ENCODE measurements around the gene TBK1. TPM values are rescaled to one million over a fixed set of nuclear protein-coding genes. Genes with fewer than 3 reads are reported as not detected.

TBK1 gene
- total and polyA plus RNA-seq, 10 of the 15 experiments (the other 5 are each of a cell fraction or from before 2014, with no cell fraction given), result 13.4 to 49.3 (median 37.7) TPM

- SMC1A ChIA-PET (ENCODE audit: uncharacterized antibody, unreplicated experiment), result interaction anchor here (1.1 to 1.3 kb wide), 2 partner anchors 14 to 47 kb away, joined by 3 to 4 read pairs; no protein-coding TSS in a partner anchor
- Histone ChIP-seq H3K4me1 (ENCODE audit: control insufficient read depth, insufficient read depth, low read length) (peaks cover 4% of the 10 kb centered on the region), H3K4me2 (ENCODE audit: control insufficient read depth, insufficient read depth) (peak within 1 kb of the TSS; percentile 75), H3K9ac (ENCODE audit: control insufficient read depth, insufficient read depth, low read length) (peak within 1 kb of the TSS; percentile 88), H3K27ac (ENCODE audit: control insufficient read depth, insufficient read depth) (peak within 1 kb of the TSS; percentile 93), H4K20me1 (ENCODE audit: control insufficient read depth, insufficient read depth) (no peaks in the 10 kb centered on the region), H3K27me3 (replicated peaks in 1 of 2; ENCODE audit: control insufficient read depth in 2 of 2, insufficient read depth in 2 of 2, low read length in 1 of 2) (no peaks in the 10 kb centered on the region), H2AFZ (ENCODE audit: control insufficient read depth, low read depth, low read length) (peak within 1 kb of the TSS; percentile 98), H3K4me3 (peak within 1 kb of the TSS; percentile 85), H3K9me3 (replicated peaks; ENCODE audit: control insufficient read depth, insufficient read depth, low read length) (no peaks in the 10 kb centered on the region), H3K36me3 (ENCODE audit: control insufficient read depth in 2 of 2, insufficient read depth in 2 of 2, low read length in 1 of 2) (no peaks in the 10 kb centered on the region), H3K79me2 (ENCODE audit: control insufficient read depth, insufficient read depth, low read length) (peaks cover 39% of the 10 kb centered on the region)
- in situ Hi-C loops (cut with MboI) (no loop called here), intact Hi-C loops (cut with micrococcal nuclease; ENCODE audit: unreplicated experiment) (loop anchor here (1.0 to 10.0 kb wide), 3 partner anchors 48 to 1761 kb away; partner anchors contain the start of genes KICS2, TBK1 and TMBIM4)
- CTCF ChIA-PET, result interaction anchor here (0.8 to 1.6 kb wide), 3 partner anchors 10 to 56 kb away, joined by 3 to 5 read pairs (median 3); no protein-coding TSS in a partner anchor
- peak; percentile 84 for DNase-seq (ENCODE audit: low read depth, low spot score)
- POLR2A ChIA-PET, result no interaction called here
- peak; percentile 95 for ATAC-seq
- peak; percentile 84 for FAIRE-seq
- RAD21 ChIA-PET (ENCODE audit: unreplicated experiment), result interaction anchor here (0.5 to 1.2 kb wide), 4 partner anchors 14 to 400 kb away, joined by 3 to 4 read pairs (median 3); no protein-coding TSS in a partner anchor
- TSS peak; percentile 97 for BruUV-seq (replicated peaks)
- WGBS (ENCODE audit: insufficient coverage, insufficient replicate concordance, low lambda C conversion rate, missing lambda C conversion rate), result 12% methylated on average over 59 of the region's 60 CpGs
- TF ChIP-seq ZNF24 (IDR thresholded peaks at IDR 0.05) (peak; percentile 56; the same call in 1 of the 2 replicates), CBX3 (IDR thresholded peaks at IDR 0.05; ENCODE audit: borderline replicate concordance, low read depth) (no peak), ZBTB4 (CRISPR knock-in tag; IDR thresholded peaks at IDR 0.05) (no peak), NBN (IDR thresholded peaks at IDR 0.05) (no peak), ZNF207 (IDR thresholded peaks at IDR 0.05; ENCODE audit: borderline replicate concordance) (no peak), SMC3 (IDR thresholded peaks at IDR 0.05; ENCODE audit: borderline replicate concordance, low read length) (no peak), REST (IDR thresholded peaks at IDR 0.05; ENCODE audit: low read depth, low read length) (no peak), EP300 (IDR thresholded peaks at IDR 0.05; ENCODE audit: borderline replicate concordance in 1 of 2, control insufficient read depth in 1 of 2, low read depth in 2 of 2, low read length in 2 of 2) (no peak), SIN3A (IDR thresholded peaks at IDR 0.05; ENCODE audit: low read depth, low read length) (no peak)
- TF ChIP-seq, protein P1, sequence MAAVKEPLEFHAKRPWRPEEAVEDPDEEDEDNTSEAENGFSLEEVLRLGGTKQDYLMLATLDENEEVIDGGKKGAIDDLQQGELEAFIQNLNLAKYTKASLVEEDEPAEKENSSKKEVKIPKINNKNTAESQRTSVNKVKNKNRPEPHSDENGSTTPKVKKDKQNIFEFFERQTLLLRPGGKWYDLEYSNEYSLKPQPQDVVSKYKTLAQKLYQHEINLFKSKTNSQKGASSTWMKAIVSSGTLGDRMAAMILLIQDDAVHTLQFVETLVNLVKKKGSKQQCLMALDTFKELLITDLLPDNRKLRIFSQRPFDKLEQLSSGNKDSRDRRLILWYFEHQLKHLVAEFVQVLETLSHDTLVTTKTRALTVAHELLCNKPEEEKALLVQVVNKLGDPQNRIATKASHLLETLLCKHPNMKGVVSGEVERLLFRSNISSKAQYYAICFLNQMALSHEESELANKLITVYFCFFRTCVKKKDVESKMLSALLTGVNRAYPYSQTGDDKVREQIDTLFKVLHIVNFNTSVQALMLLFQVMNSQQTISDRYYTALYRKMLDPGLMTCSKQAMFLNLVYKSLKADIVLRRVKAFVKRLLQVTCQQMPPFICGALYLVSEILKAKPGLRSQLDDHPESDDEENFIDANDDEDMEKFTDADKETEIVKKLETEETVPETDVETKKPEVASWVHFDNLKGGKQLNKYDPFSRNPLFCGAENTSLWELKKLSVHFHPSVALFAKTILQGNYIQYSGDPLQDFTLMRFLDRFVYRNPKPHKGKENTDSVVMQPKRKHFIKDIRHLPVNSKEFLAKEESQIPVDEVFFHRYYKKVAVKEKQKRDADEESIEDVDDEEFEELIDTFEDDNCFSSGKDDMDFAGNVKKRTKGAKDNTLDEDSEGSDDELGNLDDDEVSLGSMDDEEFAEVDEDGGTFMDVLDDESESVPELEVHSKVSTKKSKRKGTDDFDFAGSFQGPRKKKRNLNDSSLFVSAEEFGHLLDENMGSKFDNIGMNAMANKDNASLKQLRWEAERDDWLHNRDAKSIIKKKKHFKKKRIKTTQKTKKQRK (IDR thresholded peaks at IDR 0.05; ENCODE audit: low read depth, low read length), result no peak
These were observed 48.0 kb upstream of the TBK1 start, which contains the start of gene XPOT for GRCh38 chr12:64403707-64404469. TSS of gene XPOT (plus strand) at chr12:64404392. CDS start at chr12:64410036, 5,644 bp downstream.

Measured in GM12878 (cell line).